ENCODE measurements around the gene RPS6KL1. TPM values are rescaled to one million over a fixed set of nuclear protein-coding genes. Genes with fewer than 3 reads are reported as not detected.

The RPS6KL1 gene
- total RNA-seq, 1 donor from 2014 or later: 6.1 TPM

- DNase-seq (ENCODE audit: low read depth): no peak
Observed at GRCh38 chr14:74908861-74909341, 14.2 kb downstream of the RPS6KL1 start.

GRCh38 chr14:74907744-74908143, 15.3 kb downstream of the RPS6KL1 start:
- TF ChIP-seq CTCF (IDR thresholded peaks at IDR 0.05; ENCODE audit: insufficient read depth, low read length, severe bottlenecking): no peak
- no peak for FAIRE-seq
- H3K4me3 ChIP-seq (ENCODE audit: low read depth, low read length): no peak overlapping the region
- no peak for DNase-seq (ENCODE audit: low read depth)
- H3K27me3 ChIP-seq (ENCODE audit: control insufficient read depth, insufficient read depth, low read length): no peaks in the 10 kb centered on the region
- H3K36me3 ChIP-seq (ENCODE audit: control insufficient read depth, insufficient read depth, low read length): peaks cover 3% of the 10 kb centered on the region

More at GRCh38 chr14:74908861-74909341, 14.2 kb downstream of the RPS6KL1 start:
- no peak for TF ChIP-seq CTCF (IDR thresholded peaks at IDR 0.05; ENCODE audit: insufficient read depth, low read length, severe bottlenecking)
- FAIRE-seq: no peak
- no peaks in the 10 kb centered on the region for H3K27me3 ChIP-seq (ENCODE audit: control insufficient read depth, insufficient read depth, low read length)
- H3K4me3 ChIP-seq (ENCODE audit: low read depth, low read length): no peak overlapping the region
- H3K36me3 ChIP-seq (ENCODE audit: control insufficient read depth, insufficient read depth, low read length): no peaks in the 10 kb centered on the region

GRCh38 chr14:74906925-74907521, 16.0 kb downstream of the RPS6KL1 start:
- peak; percentile 31 for TF ChIP-seq CTCF (IDR thresholded peaks at IDR 0.05; ENCODE audit: insufficient read depth, low read length, severe bottlenecking)
- H3K36me3 ChIP-seq (ENCODE audit: control insufficient read depth, insufficient read depth, low read length): peaks cover 5% of the 10 kb centered on the region
- H3K4me3 ChIP-seq (ENCODE audit: low read depth, low read length): no peak overlapping the region
- DNase-seq (ENCODE audit: low read depth) (no peak), FAIRE-seq (no peak)
- H3K27me3 ChIP-seq (ENCODE audit: control insufficient read depth, insufficient read depth, low read length): no peaks in the 10 kb centered on the region

GRCh38 chr14:74905595-74906142, 17.4 kb downstream of the RPS6KL1 start:
- DNase-seq (ENCODE audit: low read depth): no peak
- peak; percentile 94 for TF ChIP-seq CTCF (IDR thresholded peaks at IDR 0.05; ENCODE audit: insufficient read depth, low read length, severe bottlenecking)
- peaks cover 12% of the 10 kb centered on the region for H3K36me3 ChIP-seq (ENCODE audit: control insufficient read depth, insufficient read depth, low read length)
- H3K27me3 ChIP-seq (ENCODE audit: control insufficient read depth, insufficient read depth, low read length): no peaks in the 10 kb centered on the region
- peak; percentile 50 for FAIRE-seq
- H3K4me3 ChIP-seq (ENCODE audit: low read depth, low read length): no peak overlapping the region

GRCh38 chr14:74904635-74905503, 18.2 kb downstream of the RPS6KL1 start:
- TF ChIP-seq CTCF (IDR thresholded peaks at IDR 0.05; ENCODE audit: insufficient read depth, low read length, severe bottlenecking): no peak
- no peak for DNase-seq (ENCODE audit: low read depth)
- Histone ChIP-seq H3K27me3 (ENCODE audit: control insufficient read depth, insufficient read depth, low read length) (no peaks in the 10 kb centered on the region), H3K36me3 (ENCODE audit: control insufficient read depth, insufficient read depth, low read length) (peaks cover 17% of the 10 kb centered on the region), H3K4me3 (ENCODE audit: low read depth, low read length) (no peak overlapping the region)
- FAIRE-seq: no peak
